GM23338 (cell line): Measurements from ENCODE around the gene RNF128. TPM values are rescaled to one million over a fixed set of nuclear protein-coding genes. Genes with fewer than 3 reads are reported as not detected.

Experiments
- ATAC-seq: fragments of 200-7000 bp; cut with Tn5 transposase; 3 replicates; pipeline ENCODE4 v1.9.1; 2020
- DNase-seq: peaks from one replicate; pipeline ENCODE4 v3.0.0-alpha.2; 2015; ENCODE audit warnings: low spot score
- H2AFZ ChIP-seq: fragments of 200-600 bp; sonication (generic); 2 replicates; pipeline ENCODE4 v1.8.0; 2016; ENCODE audit warnings: antibody characterized with exemption, mild to moderate bottlenecking, moderate library complexity
- H3F3A ChIP-seq: fragments of 200-600 bp; sonication (generic); replicated peaks from 2 replicates; pipeline ENCODE4 v1.8.0; 2017; ENCODE audit warnings: antibody characterized with exemption, mixed run types, low read depth
- H3K27ac ChIP-seq: fragments of 200-600 bp; sonication (generic); 2 replicates; pipeline ENCODE4 v1.6.1; 2016; ENCODE audit warnings: low read depth
- H3K27me3 ChIP-seq: fragments of 200-600 bp; sonication (generic); 2 replicates; pipeline ENCODE4 v1.8.0; 2016; ENCODE audit warnings: mild to moderate bottlenecking, mixed run types, moderate library complexity; ENCODE audit not compliant: insufficient read depth
- H3K36me3 ChIP-seq: fragments of 200-600 bp; sonication (generic); 2 replicates; pipeline ENCODE4 v1.8.0; 2016; ENCODE audit warnings: mild to moderate bottlenecking; ENCODE audit not compliant: insufficient read depth
- H3K4me1 ChIP-seq: fragments of 200-600 bp; sonication (generic); 2 replicates; pipeline ENCODE4 v1.8.0; 2016; ENCODE audit warnings: mild to moderate bottlenecking, moderate library complexity; ENCODE audit not compliant: insufficient read depth
- H3K4me2 ChIP-seq: fragments of 200-600 bp; sonication (generic); 2 replicates; pipeline ENCODE4 v1.7.1; 2017; ENCODE audit warnings: mixed run types
- H3K4me3 ChIP-seq: fragments of 200-600 bp; sonication (generic); 2 replicates; pipeline ENCODE4 v1.6.1; 2016; ENCODE audit warnings: mixed run types
- H3K79me2 ChIP-seq: fragments of 200-600 bp; sonication (generic); replicated peaks from 2 replicates; pipeline ENCODE4 v1.8.0; 2017; ENCODE audit warnings: mild to moderate bottlenecking; ENCODE audit not compliant: insufficient read depth
- H3K9me2 ChIP-seq: fragments of 200-600 bp; sonication (generic); 2 replicates; pipeline ENCODE4 v1.8.0; 2017; ENCODE audit not compliant: insufficient read depth
- H4K20me1 ChIP-seq: fragments of 200-600 bp; sonication (generic); replicated peaks from 2 replicates; pipeline ENCODE4 v1.8.0; 2017; ENCODE audit warnings: mild to moderate bottlenecking; ENCODE audit not compliant: insufficient read depth
- H3K27ac Mint-ChIP-seq: 2 replicates; pipeline ENCODE4 v1.8.0; 2020; ENCODE audit warnings: inconsistent platforms, mild to moderate bottlenecking, moderate library complexity, mixed read lengths
- H3K27me3 Mint-ChIP-seq: 3 replicates; pipeline ENCODE4 v1.8.0; 2022; ENCODE audit warnings: low read depth, mild to moderate bottlenecking, moderate library complexity, mixed read lengths, inconsistent platforms; ENCODE audit not compliant: insufficient read depth, poor library complexity
- H3K36me3 Mint-ChIP-seq: 3 replicates; pipeline ENCODE4 v1.8.0; 2021; ENCODE audit warnings: low read depth, mild to moderate bottlenecking, inconsistent platforms, moderate library complexity, mixed read lengths
- H3K4me1 Mint-ChIP-seq: 3 replicates; pipeline ENCODE4 v1.8.0; 2020; ENCODE audit warnings: mild to moderate bottlenecking, inconsistent platforms, mixed read lengths
- H3K4me3 Mint-ChIP-seq: 3 replicates; pipeline ENCODE4 v1.8.0; 2021; ENCODE audit warnings: moderate library complexity, mild to moderate bottlenecking, inconsistent platforms, mixed read lengths
- H3K9me3 Mint-ChIP-seq: 3 replicates; pipeline ENCODE4 v1.8.0; 2020; ENCODE audit warnings: moderate library complexity, mild to moderate bottlenecking, inconsistent platforms, mixed read lengths
- CREB1 ChIP-seq: fragments of 250-450 bp; sonication (Bioruptor Pico); IDR thresholded peaks from 2 replicates; pipeline ENCODE4 v1.5.0; 2020; ENCODE audit warnings: low read depth, mild to moderate bottlenecking, moderate library complexity
- CTCF ChIP-seq, 2 experiments: fragments of 200-600 bp in 1 of 2; sonication (generic) in 1 of 2; conservative IDR thresholded peaks; 2 replicates each; pipeline versions ENCODE4 v1.5.1 to v1.6.1; 2016 to 2017; ENCODE audit warnings: antibody characterized with exemption in 2 of 2, low read depth in 2 of 2, mild to moderate bottlenecking in 2 of 2, moderate library complexity in 1 of 2
- ETS1 ChIP-seq: IDR thresholded peaks from 2 replicates; pipeline ENCODE4 v1.6.1; 2016; ENCODE audit warnings: antibody characterized with exemption
- EZH2 ChIP-seq: fragments of 200-600 bp; sonication (generic); IDR thresholded peaks from one replicate; pipeline ENCODE4 v1.8.0; 2017; ENCODE audit warnings: antibody characterized with exemption, mild to moderate bottlenecking, low read depth; ENCODE audit not compliant: unreplicated experiment
- EZH2phosphoT487 ChIP-seq: fragments of 200-600 bp; sonication (generic); IDR thresholded peaks from one replicate; pipeline ENCODE4 v1.8.1; 2018; ENCODE audit warnings: antibody characterized with exemption; ENCODE audit not compliant: unreplicated experiment
- JUNB ChIP-seq: IDR thresholded peaks from one replicate; pipeline ENCODE4 v1.6.1; 2016; ENCODE audit warnings: antibody characterized with exemption; ENCODE audit not compliant: unreplicated experiment
- NANOG ChIP-seq: IDR thresholded peaks from 2 replicates; pipeline ENCODE4 v1.6.1; 2016; ENCODE audit warnings: antibody characterized with exemption, borderline replicate concordance
- POLR2AphosphoS5 ChIP-seq: IDR thresholded peaks from 2 replicates; pipeline ENCODE4 v1.6.1; 2016; ENCODE audit warnings: antibody characterized with exemption, low read depth
- REST ChIP-seq: IDR thresholded peaks from one replicate; pipeline ENCODE4 v1.6.1; 2018; ENCODE audit warnings: antibody characterized with exemption; ENCODE audit not compliant: unreplicated experiment
- STAT1 ChIP-seq: IDR thresholded peaks from one replicate; pipeline ENCODE4 v1.6.1; 2016; ENCODE audit warnings: antibody characterized with exemption; ENCODE audit not compliant: unreplicated experiment
- ZNF114 ChIP-seq: fragments of 250-450 bp; sonication (Bioruptor Pico); IDR thresholded peaks from 2 replicates; pipeline ENCODE4 v1.5.0; 2020; ENCODE audit warnings: mild to moderate bottlenecking, moderate library complexity
- ZNF331 ChIP-seq: fragments of 250-450 bp; sonication (Bioruptor Pico); IDR thresholded peaks from 2 replicates; pipeline ENCODE4 v1.5.0; 2020; ENCODE audit warnings: low read depth, mild to moderate bottlenecking, moderate library complexity
- ZNF462 ChIP-seq: fragments of 250-450 bp; sonication (Bioruptor Pico); IDR thresholded peaks from 2 replicates; pipeline ENCODE4 v1.5.0; 2020; ENCODE audit warnings: mild to moderate bottlenecking, moderate library complexity
- polyA plus RNA-seq: library from polyadenylated mRNA; unstranded; fragments of >200 nt; fragmentation: Nextera tagmentation; extraction: Ambion mirVana; gene quantifications from 2 replicates; pipeline ENCODE4 v1.2.1, GENCODE V29; 2016
- total RNA-seq: library from RNA; depleted of rRNA; stranded (reverse); fragments of >200 nt; shearing (Covaris generic); gene quantifications from 2 replicates; pipeline ENCODE4 v1.2.3, GENCODE V29; 2014

Gene RNF128
- total and polyA plus RNA-seq, 2 experiments from 2014 or later, result 1.2 to 3.2 TPM

- Mint-ChIP-seq H3K4me1 (peaks cover 3% of the 10 kb centered on the region; the same call in 1 of the 3 replicates), H3K27me3 (no peaks in the 10 kb centered on the region), H3K36me3 (no peaks in the 10 kb centered on the region), H3K4me3 (no peak overlapping the region), H3K27ac (no peak overlapping the region), H3K9me3 (no peaks in the 10 kb centered on the region)
- Histone ChIP-seq H3F3A (no peaks in the 10 kb centered on the region), H3K4me3 (no peak overlapping the region), H3K27me3 (no peaks in the 10 kb centered on the region), H3K27ac (no peak overlapping the region), H3K4me2 (no peak overlapping the region), H3K9me2 (no peaks in the 10 kb centered on the region), H3K36me3 (no peaks in the 10 kb centered on the region), H2AFZ (no peak overlapping the region), H3K79me2 (no peaks in the 10 kb centered on the region), H4K20me1 (no peaks in the 10 kb centered on the region), H3K4me1 (no peaks in the 10 kb centered on the region; the same call in 1 of the 2 replicates)
- TF ChIP-seq EZH2phosphoT487 (no peak), CTCF (conservative IDR thresholded peaks at IDR 0.05; ENCODE audit: low read depth in 2 of 2) (no peak), NANOG (no peak), EZH2 (no peak), ZNF462 (CRISPR knock-in tag) (no peak), REST (no peak), POLR2AphosphoS5 (no peak), ZNF114 (CRISPR knock-in tag) (no peak), CREB1 (no peak), ETS1 (no peak), STAT1 (no peak), ZNF331 (CRISPR knock-in tag) (no peak), JUNB (no peak)
- ATAC-seq, result no peak
- no peak for DNase-seq
Measured at GRCh38 chrX:106740193-106740780, 13.8 kb downstream of the RNF128 start.
